SK-N-SH (cell line): ENCODE measurements around the gene TRMO. TPM values are rescaled to one million over a fixed set of nuclear protein-coding genes. Genes with fewer than 3 reads are reported as not detected.

ENCODE experiments used
- CTCF ChIA-PET: fragments of 300-600, 350-600 bp; formaldehyde crosslinking; extraction: SDS; loops from one replicate; lab custom pipeline; 2021; lab: Yijun Ruan, JAX
- POLR2A ChIA-PET: fragments of 350-600 bp; sonication (Branson Sonifier 250); formaldehyde crosslinking; extraction: SDS; loops from one replicate; lab custom pipeline; 2020; ENCODE audit warnings: antibody characterized with exemption, inconsistent platforms; lab: Yijun Ruan, JAX
- DNase-seq: peaks from one replicate; pipeline ENCODE4 v3.0.0; 2012
- H2AFZ ChIP-seq: fragments of 200-600 bp; sonication (generic); 2 replicates; pipeline ENCODE4 v1.8.1; 2016; ENCODE audit warnings: antibody characterized with exemption, mild to moderate bottlenecking, low read depth
- H3F3A ChIP-seq: fragments of 200-600 bp; sonication (generic); replicated peaks from 2 replicates; pipeline ENCODE3; 2016; ENCODE audit warnings: antibody characterized with exemption, mild to moderate bottlenecking; ENCODE audit not compliant: insufficient read depth
- H3K27ac ChIP-seq, 2 experiments: fragments of 200-500 bp in 1 of 2; fragments of 200-600 bp in 1 of 2; sonication (Bioruptor generic) in 1 of 2; sonication (generic), shearing (Covaris generic) in 1 of 2; 2 replicates each; pipeline versions ENCODE4 v1.5.1 to v1.6.1; 2014 to 2016; ENCODE audit warnings: low read depth in 2 of 2, inconsistent platforms in 1 of 2, low read length in 1 of 2, mild to moderate bottlenecking in 1 of 2, mixed read lengths in 1 of 2
- H3K27me3 ChIP-seq: fragments of 200-600 bp; sonication (generic), shearing (Covaris generic); 2 replicates; pipeline ENCODE4 v1.6.1; 2016; ENCODE audit warnings: mixed run types; ENCODE audit not compliant: insufficient read depth
- H3K36me3 ChIP-seq, 2 experiments: fragments of 200-500 bp in 1 of 2; fragments of 200-600 bp in 1 of 2; sonication (Bioruptor generic) in 1 of 2; sonication (generic) in 1 of 2; replicated peaks in 1 of 2; 2 replicates each; pipeline versions ENCODE3 to v1.5.1; 2014 to 2016; ENCODE audit warnings: low read length in 1 of 2, mild to moderate bottlenecking in 1 of 2; ENCODE audit not compliant: insufficient read depth in 2 of 2, control insufficient read depth in 1 of 2
- H3K4me1 ChIP-seq, 2 experiments: fragments of 200-500 bp in 1 of 2; fragments of 200-600 bp in 1 of 2; sonication (Bioruptor generic) in 1 of 2; sonication (generic), shearing (Covaris generic) in 1 of 2; 2 replicates each; pipeline versions ENCODE4 v1.5.1 to v1.6.1; 2014 to 2016; ENCODE audit warnings: low read depth in 1 of 2, low read length in 1 of 2, mixed run types in 1 of 2; ENCODE audit not compliant: insufficient read depth in 2 of 2, control insufficient read depth in 1 of 2
- H3K4me2 ChIP-seq: fragments of 200-600 bp; sonication (generic), shearing (Covaris generic); 2 replicates; pipeline ENCODE4 v1.6.1; 2017; ENCODE audit warnings: mixed run types
- H3K4me3 ChIP-seq, 2 experiments: fragments of 200-500 bp in 1 of 2; fragments of 200-600 bp in 1 of 2; sonication (Bioruptor generic) in 1 of 2; sonication (generic), shearing (Covaris generic) in 1 of 2; 2 replicates each; pipeline versions ENCODE4 v1.5.1 to v1.8.1; 2014 to 2016; ENCODE audit warnings: low read depth in 2 of 2, inconsistent platforms in 1 of 2, low read length in 1 of 2, mild to moderate bottlenecking in 1 of 2, mixed read lengths in 1 of 2, moderate library complexity in 1 of 2
- H3K79me2 ChIP-seq: fragments of 200-600 bp; sonication (generic); 2 replicates; pipeline ENCODE4 v1.8.1; 2017; ENCODE audit warnings: mild to moderate bottlenecking; ENCODE audit not compliant: insufficient read depth
- H3K9ac ChIP-seq: fragments of 200-600 bp; sonication (generic); 2 replicates; pipeline ENCODE4 v1.6.1; 2017; ENCODE audit warnings: mixed run types
- H3K9me2 ChIP-seq: fragments of 200-600 bp; sonication (generic); 2 replicates; pipeline ENCODE4 v1.6.1; 2017; ENCODE audit warnings: mixed run types
- H3K9me3 ChIP-seq: fragments of 200-600 bp; sonication (generic); 2 replicates; pipeline ENCODE4 v1.6.1; 2017; ENCODE audit warnings: mixed run types, mild to moderate bottlenecking, moderate library complexity
- H4K20me1 ChIP-seq: fragments of 200-600 bp; sonication (generic); 2 replicates; pipeline ENCODE4 v1.6.1; 2017; ENCODE audit warnings: mild to moderate bottlenecking, mixed run types; ENCODE audit not compliant: insufficient read depth
- CTCF ChIP-seq: fragments of 200-600 bp; sonication (generic); IDR thresholded peaks from 2 replicates; pipeline ENCODE4 v1.6.1; 2017; ENCODE audit warnings: antibody characterized with exemption, mild to moderate bottlenecking, moderate library complexity
- EP300 ChIP-seq, 2 experiments: IDR thresholded peaks; 2 replicates each; pipeline versions ENCODE4 v1.4.0 to v1.6.1; 2012; ENCODE audit warnings: borderline replicate concordance in 1 of 2, low read depth in 1 of 2, low read length in 1 of 2
- EZH2phosphoT487 ChIP-seq: fragments of 200-600 bp; sonication (generic); IDR thresholded peaks from 2 replicates; pipeline ENCODE4 v1.6.1; 2017; ENCODE audit warnings: low read depth, mixed run types, mild to moderate bottlenecking, antibody characterized with exemption, moderate library complexity, borderline replicate concordance
- FOSL2 ChIP-seq: IDR thresholded peaks from 2 replicates; pipeline ENCODE4 v1.4.0; 2012; ENCODE audit warnings: low read depth, mild to moderate bottlenecking, moderate library complexity, borderline replicate concordance
- FOXM1 ChIP-seq: IDR thresholded peaks from 2 replicates; pipeline ENCODE4 v1.4.0; 2012; ENCODE audit warnings: low read depth, mild to moderate bottlenecking
- GATA2 ChIP-seq: sonication (generic); formaldehyde crosslinking; IDR thresholded peaks from 2 replicates; pipeline ENCODE4 v1.5.0; 2020; ENCODE audit warnings: mild to moderate bottlenecking, missing genetic modification reagents
- JUND ChIP-seq: IDR thresholded peaks from 2 replicates; pipeline ENCODE4 v1.4.0; 2012
- MAX ChIP-seq: IDR thresholded peaks from 2 replicates; pipeline ENCODE4 v1.4.0; 2012; ENCODE audit warnings: low read depth
- NFIC ChIP-seq: IDR thresholded peaks from 2 replicates; pipeline ENCODE4 v1.4.0; 2012; ENCODE audit warnings: borderline replicate concordance
- NRF1 ChIP-seq: IDR thresholded peaks from 2 replicates; pipeline ENCODE4 v1.6.1; 2012; ENCODE audit warnings: low read depth, mild to moderate bottlenecking, low read length
- PBX3 ChIP-seq: IDR thresholded peaks from 2 replicates; pipeline ENCODE4; 2012
- POLR2AphosphoS5 ChIP-seq: IDR thresholded peaks from 2 replicates; pipeline ENCODE4 v1.6.1; 2012; ENCODE audit warnings: low read depth, low read length
- RAD21 ChIP-seq: IDR thresholded peaks from 2 replicates; pipeline ENCODE4 v1.6.1; 2012; ENCODE audit warnings: mild to moderate bottlenecking, low read length
- RCOR1 ChIP-seq: fragments of 150-350 bp; IDR thresholded peaks from 2 replicates; pipeline ENCODE4 v1.6.1; 2017; ENCODE audit warnings: antibody characterized with exemption, low read length
- REST ChIP-seq: IDR thresholded peaks from 2 replicates; pipeline ENCODE4 v1.6.1; 2012; ENCODE audit warnings: mild to moderate bottlenecking, low read depth, low read length, moderate library complexity
- SMC3 ChIP-seq: IDR thresholded peaks from 2 replicates; pipeline ENCODE4 v1.6.1; 2012; ENCODE audit warnings: low read depth, low read length, improper control_type of control experiment
- ZBTB33 ChIP-seq: IDR thresholded peaks from 2 replicates; pipeline ENCODE4 v1.4.0; 2012; ENCODE audit warnings: low read depth, borderline replicate concordance
- WGBS: methylation state at CpG from one replicate; pipeline ENCODE4 v1.1.6; 2017; ENCODE audit warnings: low lambda C conversion rate; 5-methylcytosine and 5-hydroxymethylcytosine counted together
- polyA plus RNA-seq, 3 experiments: library from polyadenylated mRNA; depleted of rRNA; stranded (reverse); fragments of >200 nt; gene quantifications; 2 replicates each; pipeline ENCODE4 v1.2.3, GENCODE V29; 2012

The TRMO gene
- polyA plus RNA-seq, 1 of the 3 experiments (the other 2 are of a cell fraction) = 8.1 TPM

- no peak for TF ChIP-seq PBX3
- TF ChIP-seq RCOR1 = no peak
- TF ChIP-seq FOSL2 = no peak
- no peak for TF ChIP-seq RAD21
- no peak for TF ChIP-seq MAX
- no peak for TF ChIP-seq CTCF
These were observed 65.3 kb downstream of the TRMO start (continued) for GRCh38 chr9:97856857-97857605.

- TF ChIP-seq ZBTB33 = no peak
- no peak for TF ChIP-seq EZH2phosphoT487
- no peak for TF ChIP-seq FOXM1
- TF ChIP-seq REST = no peak
- no peak for TF ChIP-seq JUND
- TF ChIP-seq POLR2AphosphoS5 = no peak
- no peak for TF ChIP-seq SMC3
- TF ChIP-seq EP300 (IDR thresholded peaks at IDR 0.05; ENCODE audit: borderline replicate concordance in 1 of 2, low read depth in 1 of 2, low read length in 1 of 2) = no peak
- TF ChIP-seq NRF1 = no peak
- no peak for TF ChIP-seq GATA2
- no peak for TF ChIP-seq NFIC
- no peak for TF ChIP-seq CTCF
- no peaks in the 10 kb centered on the region for H3K9me3 ChIP-seq
- no peaks in the 10 kb centered on the region; a peak in 1 of 4 replicates for H3K4me1 ChIP-seq
- no peaks in the 10 kb centered on the region for H3K36me3 ChIP-seq
- no peaks in the 10 kb centered on the region for H4K20me1 ChIP-seq
- CTCF ChIA-PET = interaction anchor here (1.0 kb wide), 1 partner anchor 45 kb away, joined by 4 read pairs; no protein-coding TSS in a partner anchor
- no peak overlapping the region for H3K4me2 ChIP-seq
- no peaks in the 10 kb centered on the region for H3F3A ChIP-seq
- POLR2A ChIA-PET = no interaction called here
- H3K4me3 ChIP-seq = no peak overlapping the region
- H3K9ac ChIP-seq = no peak overlapping the region
- H3K79me2 ChIP-seq = no peaks in the 10 kb centered on the region
- no peaks in the 10 kb centered on the region for H3K9me2 ChIP-seq
- 30% methylated on average over 5 of the region's 5 CpGs for WGBS
- no peak for DNase-seq
- no peak overlapping the region for H3K27ac ChIP-seq
- no peak overlapping the region for H2AFZ ChIP-seq
- peaks cover 94% of the 10 kb centered on the region for H3K27me3 ChIP-seq
These were observed 66.4 kb downstream of the TRMO start for GRCh38 chr9:97855899-97856298.
